ENCODE measurements around the gene UBE2F. TPM values are rescaled to one million over a fixed set of nuclear protein-coding genes. Genes with fewer than 3 reads are reported as not detected.
"Not testable (repeated sequence)": the region's sequence is repeated elsewhere in the genome, so short reads cannot be mapped to it uniquely, and the experiment has no call there.

UBE2F gene
- total RNA-seq, 1 experiment from 2014 or later = 103 TPM

GRCh38 chr2:238031751-238032150, 64.9 kb downstream of the UBE2F start:
- ChIA-PET CTCF (no interaction called here), POLR2A (ENCODE audit: unreplicated experiment) (no interaction called here)
- no peaks in the 10 kb centered on the region for H3K9me2 ChIP-seq (ENCODE audit: insufficient read depth)
- peaks cover 5% of the 10 kb centered on the region; the same call in 1 of the 2 replicates for H3F3A ChIP-seq (ENCODE audit: insufficient read depth, low read depth)
- DNase-seq = no peak
- H3K4me2 ChIP-seq = no peak overlapping the region
- no peaks in the 10 kb centered on the region for H3K27me3 ChIP-seq (ENCODE audit: insufficient read depth, low read depth)
- H3K36me3 ChIP-seq (ENCODE audit: low read depth) = peaks cover 31% of the 10 kb centered on the region
- H3K4me3 ChIP-seq = no peak overlapping the region
- no TSS peak for BruUV-seq (replicated peaks)
- no peaks in the 10 kb centered on the region for H3K9me3 ChIP-seq (ENCODE audit: insufficient read depth, low read depth)
- no peak for TF ChIP-seq CTCF (conservative IDR thresholded peaks at IDR 0.05)
- TF ChIP-seq EZH2 (IDR thresholded peaks at IDR 0.05; ENCODE audit: low read depth) = no peak
- H4K20me1 ChIP-seq (ENCODE audit: insufficient read depth) = no peaks in the 10 kb centered on the region
- intact Hi-C loops (cut with micrococcal nuclease; ENCODE audit: unreplicated experiment) = no loop called here
- no peak overlapping the region for H3K27ac ChIP-seq
- no peaks in the 10 kb centered on the region for H3K4me1 ChIP-seq (replicated peaks; ENCODE audit: insufficient read depth)
- H3K79me2 ChIP-seq (ENCODE audit: low read depth) = no peaks in the 10 kb centered on the region
- H2AFZ ChIP-seq = no peak overlapping the region

- H2AFZ ChIP-seq = no peak overlapping the region
- H3K9me2 ChIP-seq (ENCODE audit: insufficient read depth) = no peaks in the 10 kb centered on the region
- no peaks in the 10 kb centered on the region for H3K4me1 ChIP-seq (replicated peaks; ENCODE audit: insufficient read depth)
- H3F3A ChIP-seq (ENCODE audit: insufficient read depth, low read depth) = peaks cover 5% of the 10 kb centered on the region; the same call in 1 of the 2 replicates
- no peak overlapping the region for H3K27ac ChIP-seq
- ChIA-PET CTCF (no interaction called here), POLR2A (ENCODE audit: unreplicated experiment) (no interaction called here)
- intact Hi-C loops (cut with micrococcal nuclease; ENCODE audit: unreplicated experiment) = no loop called here
- BruUV-seq (replicated peaks) = no TSS peak
- H3K4me2 ChIP-seq = no peak overlapping the region
- H4K20me1 ChIP-seq (ENCODE audit: insufficient read depth) = no peaks in the 10 kb centered on the region
- no peaks in the 10 kb centered on the region for H3K79me2 ChIP-seq (ENCODE audit: low read depth)
- H3K4me3 ChIP-seq = no peak overlapping the region
- peaks cover 33% of the 10 kb centered on the region for H3K36me3 ChIP-seq (ENCODE audit: low read depth)
- no peak for DNase-seq
- H3K9me3 ChIP-seq (ENCODE audit: insufficient read depth, low read depth) = no peaks in the 10 kb centered on the region
- TF ChIP-seq EZH2 (IDR thresholded peaks at IDR 0.05; ENCODE audit: low read depth) (no peak), CTCF (conservative IDR thresholded peaks at IDR 0.05) (no peak)
- no peaks in the 10 kb centered on the region for H3K27me3 ChIP-seq (ENCODE audit: insufficient read depth, low read depth)
These were observed 66.0 kb downstream of the UBE2F start for GRCh38 chr2:238032755-238033337.

- H3K4me1 ChIP-seq (replicated peaks; ENCODE audit: insufficient read depth); intact Hi-C loops (cut with micrococcal nuclease; ENCODE audit: unreplicated experiment); H3K4me2 ChIP-seq; H2AFZ ChIP-seq; CTCF ChIA-PET; H3K9me2 ChIP-seq (ENCODE audit: insufficient read depth); H3K27ac ChIP-seq; DNase-seq; H3K4me3 ChIP-seq; H3K9me3 ChIP-seq (ENCODE audit: insufficient read depth, low read depth); H3K27me3 ChIP-seq (ENCODE audit: insufficient read depth, low read depth); H3F3A ChIP-seq (ENCODE audit: insufficient read depth, low read depth); H4K20me1 ChIP-seq (ENCODE audit: insufficient read depth); H3K79me2 ChIP-seq (ENCODE audit: low read depth): not testable (repeated sequence)
- H3K36me3 ChIP-seq (ENCODE audit: low read depth) = peaks cover 29% of the 10 kb centered on the region
- POLR2A ChIA-PET (ENCODE audit: unreplicated experiment) = interaction anchor here (0.6 kb wide), 1 partner anchor 181 kb away, joined by 6 read pairs; no protein-coding TSS in a partner anchor
- BruUV-seq (replicated peaks) = TSS peak; percentile 8
These were observed 67.2 kb downstream of the UBE2F start for GRCh38 chr2:238033991-238034390.

GRCh38 chr2:238038203-238038602, 71.4 kb downstream of the UBE2F start:
- CTCF ChIA-PET = no interaction called here
- H3K79me2 ChIP-seq (ENCODE audit: low read depth) = no peaks in the 10 kb centered on the region
- POLR2A ChIA-PET (ENCODE audit: unreplicated experiment) = no interaction called here
- no peaks in the 10 kb centered on the region for H3K27me3 ChIP-seq (ENCODE audit: insufficient read depth, low read depth)
- TF ChIP-seq CTCF (conservative IDR thresholded peaks at IDR 0.05) (no peak), EZH2 (IDR thresholded peaks at IDR 0.05; ENCODE audit: low read depth) (no peak)
- no peak for DNase-seq
- no peaks in the 10 kb centered on the region for H3K9me3 ChIP-seq (ENCODE audit: insufficient read depth, low read depth)
- H4K20me1 ChIP-seq (ENCODE audit: insufficient read depth) = no peaks in the 10 kb centered on the region
- intact Hi-C loops (cut with micrococcal nuclease; ENCODE audit: unreplicated experiment) = no loop called here
- H3F3A ChIP-seq (ENCODE audit: insufficient read depth, low read depth) = peaks cover 4% of the 10 kb centered on the region; the same call in 1 of the 2 replicates
- H3K4me2 ChIP-seq = no peak overlapping the region
- no peak overlapping the region for H3K27ac ChIP-seq
- H3K36me3 ChIP-seq (ENCODE audit: low read depth) = peaks cover 24% of the 10 kb centered on the region
- H2AFZ ChIP-seq = no peak overlapping the region
- BruUV-seq (replicated peaks) = no TSS peak
- H3K4me1 ChIP-seq (replicated peaks; ENCODE audit: insufficient read depth) = no peaks in the 10 kb centered on the region
- no peak overlapping the region for H3K4me3 ChIP-seq
- H3K9me2 ChIP-seq (ENCODE audit: insufficient read depth) = no peaks in the 10 kb centered on the region
